ENCODE results near the gene CCM2L. TPM values are rescaled to one million over a fixed set of nuclear protein-coding genes. Genes with fewer than 3 reads are reported as not detected.

Gene CCM2L
- not detected in 3 replicates for polyA plus RNA-seq
- not detected for polyA plus RNA-seq (2011; ENCODE audit: low read depth)
- not detected in 2 replicates for polyA plus RNA-seq (2011; cell fraction: cytosol; rRNA removed)
- polyA plus RNA-seq (2011; cell fraction: nucleus; rRNA removed) = not detected in 2 replicates
- not detected in 2 replicates for polyA plus RNA-seq (2012; ENCODE audit: low replicate concordance)
- not detected in 3 replicates for polyA minus RNA-seq
- not detected for polyA minus RNA-seq (2011; cell fraction: cytosol; rRNA and poly(A)+ RNA removed)
- not detected in 2 replicates for polyA minus RNA-seq (2011; cell fraction: nucleus; rRNA and poly(A)+ RNA removed)

DNA sequence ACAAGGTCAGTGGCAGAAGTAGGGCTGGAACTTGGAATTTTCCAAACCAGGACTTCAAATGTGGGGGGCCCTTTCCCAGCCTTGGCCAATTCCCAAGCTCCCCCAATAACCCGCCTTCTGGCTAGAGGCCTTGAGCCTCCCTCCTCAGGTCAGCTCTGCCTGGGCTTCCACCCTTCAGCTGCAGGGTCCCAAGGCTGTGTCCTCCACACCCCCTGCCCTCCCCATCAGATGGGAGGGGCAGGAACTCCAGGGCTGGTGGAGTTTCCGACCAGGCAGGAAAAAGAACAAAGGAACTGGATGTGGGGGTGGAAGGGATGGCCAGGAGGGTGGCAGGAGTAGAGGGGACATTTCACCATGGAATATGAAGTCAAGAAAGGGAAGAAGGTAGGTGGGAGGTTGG, at the start of gene CCM2L:
Gene CCM2L, plus strand, starts transcription at position 338 of the 400 bp plus-strand sequence. Its CDS starts 17 bp downstream, at position 355.
- Histone ChIP-seq H3K27me3 (ENCODE audit: control insufficient read depth, extremely low read depth, insufficient read depth, low read length) (peaks cover 10% of the 10 kb centered on the region), H2AFZ (ENCODE audit: control insufficient read depth, low read length) (no peak within 1 kb of the TSS), H3K4me1 (ENCODE audit: control insufficient read depth, extremely low read depth, insufficient read depth, low read length) (no peaks in the 10 kb centered on the region), H3K4me3 (ENCODE audit: control insufficient read depth in 2 of 3, extremely low read depth in 1 of 3, insufficient read depth in 2 of 3, low read depth in 1 of 3, low read length in 3 of 3) (no peak within 1 kb of the TSS), H3K4me2 (ENCODE audit: control insufficient read depth, extremely low read depth, insufficient read depth, low read depth, low read length) (no peak within 1 kb of the TSS), H3K27ac (ENCODE audit: control insufficient read depth, insufficient read depth, low read length) (no peak within 1 kb of the TSS), H3K9ac (ENCODE audit: control insufficient read depth, extremely low read depth, insufficient read depth, low read length) (no peak within 1 kb of the TSS), H3K79me2 (ENCODE audit: control insufficient read depth, insufficient read depth, low read length) (no peaks in the 10 kb centered on the region), H4K20me1 (ENCODE audit: control insufficient read depth, extremely low read depth, insufficient read depth, low read length) (no peaks in the 10 kb centered on the region), H3K9me3 (ENCODE audit: control insufficient read depth, low read depth, low read length) (no peaks in the 10 kb centered on the region), H3K9me1 (ENCODE audit: control insufficient read depth, extremely low read depth, insufficient read depth, low read length) (no peaks in the 10 kb centered on the region), H3K36me3 (ENCODE audit: control insufficient read depth in 2 of 2, extremely low read depth in 1 of 2, insufficient read depth in 2 of 2, low read length in 2 of 2) (no peaks in the 10 kb centered on the region)
- no peak for DNase-seq (ENCODE audit: low read depth, low spot score)
- dilution Hi-C loops (cut with MboI; ENCODE audit: extremely low pct_ligation_motif_present, low sequenced_read_pairs) = no loop called here
- TF ChIP-seq CTCF (optimal IDR thresholded peaks at IDR 0.05 in 1 of 3, IDR thresholded peaks at IDR 0.05 in 1 of 3, conservative IDR thresholded peaks at IDR 0.05 in 1 of 3; ENCODE audit: extremely low read depth in 1 of 3, insufficient read depth in 2 of 3, low read length in 3 of 3) = no peak
- TF ChIP-seq EZH2 (IDR thresholded peaks at IDR 0.05; ENCODE audit: low read length) = no peak
- no peak for FAIRE-seq

GRCh38 chr20:31962761-31963160, 47.5 kb upstream of the CCM2L start:
- dilution Hi-C loops (cut with MboI; ENCODE audit: extremely low pct_ligation_motif_present, low sequenced_read_pairs) = no loop called here
- no peak overlapping the region for H3K9ac ChIP-seq (ENCODE audit: control insufficient read depth, extremely low read depth, insufficient read depth, low read length)
- no peak overlapping the region for H3K4me3 ChIP-seq (ENCODE audit: control insufficient read depth in 2 of 3, extremely low read depth in 1 of 3, insufficient read depth in 2 of 3, low read depth in 1 of 3, low read length in 3 of 3)
- H4K20me1 ChIP-seq (ENCODE audit: control insufficient read depth, extremely low read depth, insufficient read depth, low read length) = no peaks in the 10 kb centered on the region
- no peaks in the 10 kb centered on the region for H3K9me1 ChIP-seq (ENCODE audit: control insufficient read depth, extremely low read depth, insufficient read depth, low read length)
- H3K4me1 ChIP-seq (ENCODE audit: control insufficient read depth, extremely low read depth, insufficient read depth, low read length) = no peaks in the 10 kb centered on the region
- TF ChIP-seq CTCF (optimal IDR thresholded peaks at IDR 0.05 in 1 of 3, IDR thresholded peaks at IDR 0.05 in 1 of 3, conservative IDR thresholded peaks at IDR 0.05 in 1 of 3; ENCODE audit: extremely low read depth in 1 of 3, insufficient read depth in 2 of 3, low read length in 3 of 3) (no peak), EZH2 (IDR thresholded peaks at IDR 0.05; ENCODE audit: low read length) (no peak)
- no peak overlapping the region for H3K4me2 ChIP-seq (ENCODE audit: control insufficient read depth, extremely low read depth, insufficient read depth, low read depth, low read length)
- no peak for DNase-seq (ENCODE audit: low read depth, low spot score)
- H3K27ac ChIP-seq (ENCODE audit: control insufficient read depth, insufficient read depth, low read length) = no peak overlapping the region
- no peaks in the 10 kb centered on the region for H3K79me2 ChIP-seq (ENCODE audit: control insufficient read depth, insufficient read depth, low read length)
- no peak overlapping the region for H2AFZ ChIP-seq (ENCODE audit: control insufficient read depth, low read length)
- H3K27me3 ChIP-seq (ENCODE audit: control insufficient read depth, extremely low read depth, insufficient read depth, low read length) = peaks cover 26% of the 10 kb centered on the region
- FAIRE-seq = no peak
- no peaks in the 10 kb centered on the region for H3K9me3 ChIP-seq (ENCODE audit: control insufficient read depth, low read depth, low read length)
- H3K36me3 ChIP-seq (ENCODE audit: control insufficient read depth in 2 of 2, extremely low read depth in 1 of 2, insufficient read depth in 2 of 2, low read length in 2 of 2) = no peaks in the 10 kb centered on the region
